HFF-Myc (cell line): ENCODE measurements around the gene MUC22.
"Not testable (repeated sequence)": the region's sequence is repeated elsewhere in the genome, so short reads cannot be mapped to it uniquely, and the experiment has no call there.

Source experiments
- DNase-seq: peaks from one replicate; pipeline ENCODE4 v3.0.0-alpha.2; 2011; ENCODE audit warnings: low read depth; ENCODE audit errors: extremely low read depth
- H3K4me3 ChIP-seq: replicated peaks from 2 replicates; pipeline ENCODE4 v1.5.1; 2011; ENCODE audit warnings: low read depth, mild to moderate bottlenecking, control low read depth, low read length
- CTCF ChIP-seq: IDR thresholded peaks from 2 replicates; pipeline ENCODE4 v1.5.1; 2012; ENCODE audit warnings: mild to moderate bottlenecking, low read depth, low read length, control low read depth; ENCODE audit errors: missing control alignments

MUC22 gene

GRCh38 chr6:31010393-31011060 lies at the start of gene MUC22:
MUC22 (plus strand) TSS chr6:31010474; CDS start chr6:31010707, 233 bp downstream.
- no peak for TF ChIP-seq CTCF
- peak; percentile 4 for DNase-seq
- no peak within 1 kb of the TSS for H3K4me3 ChIP-seq

GRCh38 chr6:30960907-30961673 lies 49.2 kb upstream of the MUC22 start:
- no peak for TF ChIP-seq CTCF
- no peak overlapping the region for H3K4me3 ChIP-seq
- no peak for DNase-seq

GRCh38 chr6:30962716-30963115 lies 47.6 kb upstream of the MUC22 start:
- DNase-seq: no peak

GRCh38 chr6:30963641-30964040 lies 46.6 kb upstream of the MUC22 start:
- H3K4me3 ChIP-seq: no peak overlapping the region
- no peak for DNase-seq
- no peak for TF ChIP-seq CTCF

More at GRCh38 chr6:30962716-30963115, 47.6 kb upstream of the MUC22 start:
- TF ChIP-seq CTCF: no peak
- H3K4me3 ChIP-seq: no peak overlapping the region

GRCh38 chr6:30964075-30964474 lies 46.2 kb upstream of the MUC22 start:
- H3K4me3 ChIP-seq: no peak overlapping the region
- no peak for TF ChIP-seq CTCF
- no peak for DNase-seq

- DNase-seq: no peak
- TF ChIP-seq CTCF: no peak
- no peak overlapping the region for H3K4me3 ChIP-seq
These were observed 45.1 kb upstream of the MUC22 start for GRCh38 chr6:30965140-30965601.

- no peak overlapping the region for H3K4me3 ChIP-seq
- DNase-seq: no peak
- TF ChIP-seq CTCF: no peak
These were observed 44.1 kb upstream of the MUC22 start for GRCh38 chr6:30966154-30966553.

GRCh38 chr6:30969171-30969570 lies 41.1 kb upstream of the MUC22 start:
- not testable (repeated sequence) for DNase-seq, H3K4me3 ChIP-seq
